Stomach (tissue), 9 donors: ENCODE data around the gene NHS. TPM values are rescaled to one million over a fixed set of nuclear protein-coding genes. Genes with fewer than 3 reads are reported as not detected.

ENCODE experiments used
- DNase-seq, 2 donors: peaks; one replicate each; pipeline versions ENCODE4 v3.0.0 to v3.0.0-alpha.2; 2013 to 2019
- H3K27ac ChIP-seq, 5 donors: fragments of 200-600 bp in 4 of 5; sonication (generic) in 4 of 5; one replicate each; pipeline ENCODE4 v1.5.1; 2013 to 2019; ENCODE audit warnings: mild to moderate bottlenecking in 1 of 5, moderate library complexity in 1 of 5
- H3K27me3 ChIP-seq, 3 donors: fragments of 200-600 bp; sonication (generic); one replicate each; pipeline ENCODE4 v1.5.1; 2017 to 2019; ENCODE audit warnings: mixed run types in 1 of 3
- H3K36me3 ChIP-seq, 4 donors: fragments of 200-600 bp; sonication (generic); 1 replicate in 3 of 4; 2 replicates in 1 of 4; pipeline ENCODE4 v1.5.1; 2016 to 2019
- H3K4me1 ChIP-seq, 4 donors: fragments of 200-600 bp; sonication (generic); one replicate each; pipeline ENCODE4 v1.5.1; 2016 to 2019
- H3K4me3 ChIP-seq, 4 donors: fragments of 200-600 bp; sonication (generic) in 3 of 4; one replicate each; pipeline ENCODE4 v1.5.1; 2016 to 2019; ENCODE audit warnings: mild to moderate bottlenecking in 1 of 4
- H3K9me3 ChIP-seq, 4 donors: fragments of 200-600 bp; sonication (generic); one replicate each; pipeline ENCODE4 v1.5.1; 2016 to 2019
- CTCF ChIP-seq, 7 experiments: fragments of 450-650 bp in 4 of 7; fragments of 200-600 bp in 3 of 7; sonication (generic) in 3 of 7; IDR thresholded peaks; one replicate each; pipeline ENCODE4 v1.5.1; 2016 to 2019; ENCODE audit warnings: antibody characterized with exemption in 7 of 7, control low read depth in 2 of 7, mild to moderate bottlenecking in 1 of 7
- EP300 ChIP-seq: sonication (generic); formaldehyde crosslinking; IDR thresholded peaks from one replicate; pipeline ENCODE4 v1.6.1; 2017; ENCODE audit warnings: antibody characterized with exemption
- POLR2A ChIP-seq, 4 donors: fragments of 450-650 bp; IDR thresholded peaks; one replicate each; pipeline ENCODE4 v1.6.1; 2016; ENCODE audit warnings: antibody characterized with exemption in 4 of 4, control low read depth in 2 of 4, mild to moderate bottlenecking in 1 of 4, moderate library complexity in 1 of 4
- POLR2AphosphoS5 ChIP-seq, 3 donors: sonication (generic); formaldehyde crosslinking; IDR thresholded peaks; one replicate each; pipeline ENCODE4 v1.6.1; 2016; ENCODE audit warnings: antibody characterized with exemption in 3 of 3
- WGBS, 5 donors: extraction: QIAGEN DNeasy Blood & Tissue Kit in 3 of 5; methylation state at CpG; one replicate each; pipeline versions ENCODE4 v1.1.5 to v1.1.7; 2013 to 2018; 5-methylcytosine and 5-hydroxymethylcytosine counted together
- intact Hi-C: fragments of 100-400 bp; cut with DNase I; formaldehyde crosslinking; loops from one replicate; pipeline ENCODE4 v1.15.1; 2023; ENCODE audit warnings: low total_unique reads
- polyA plus RNA-seq, 3 donors: library from polyadenylated mRNA; stranded (reverse); fragments of 200-250 nt; gene quantifications; one replicate each; pipeline ENCODE4 v1.2.3, GENCODE V29; 2013
- total RNA-seq, 5 donors: library from RNA; depleted of rRNA; stranded (reverse); fragments of >200 nt; gene quantifications; one replicate each; pipeline versions ENCODE4 v1.1.0 to v1.2.3, GENCODE V29; 2014 to 2016
- donor health status: healthy with polysubstance abuse.
- donor health status: Bipolar disorder and iron deficiency.
- donor health status: healthy.

The NHS gene
- total and polyA plus RNA-seq, 8 donors: 1.00 to 7.5 (median 4.3) TPM

GRCh38 chrX:17736478-17736855 lies 361.5 kb downstream of the NHS start:
- no peak for TF ChIP-seq POLR2A (IDR thresholded peaks at IDR 0.05)
- no peak for TF ChIP-seq POLR2AphosphoS5 (IDR thresholded peaks at IDR 0.05)
- no peak for TF ChIP-seq EP300
- TF ChIP-seq CTCF (IDR thresholded peaks at IDR 0.05): no peak
- peaks cover 0 to 22% (median 8%) of the 10 kb centered on the region in 4 donors for H3K4me1 ChIP-seq
- peak overlapping the region; percentile 30 to 54 (median 44) for H3K4me3 ChIP-seq
- peaks cover 0 to 6% (median 0%) of the 10 kb centered on the region in 4 donors for H3K36me3 ChIP-seq
- peaks cover 0 to 4% (median 0%) of the 10 kb centered on the region in 3 donors for H3K27me3 ChIP-seq
- intact Hi-C loops: no loop called here
- peak overlapping the region; percentile 76 to 94 (median 86) for H3K27ac ChIP-seq
- peaks cover 0 to 5% (median 0%) of the 10 kb centered on the region in 4 donors for H3K9me3 ChIP-seq
- DNase-seq: no peak
- WGBS, 5 donors: 39 to 78% (median 58%) methylated on average over 4 to 5 of the region's 5 CpGs

- intact Hi-C loops: no loop called here
- peaks cover 0 to 22% (median 8%) of the 10 kb centered on the region in 4 donors for H3K4me1 ChIP-seq
- DNase-seq: peak; percentile 97 to 98
- peak within 1 kb of the TSS; percentile 50 to 58 (median 53) for H3K4me3 ChIP-seq
- peaks cover 0 to under 1% (median 0%) of the 10 kb centered on the region in 4 donors for H3K36me3 ChIP-seq
- H3K9me3 ChIP-seq: peaks cover 0 to 5% (median 0%) of the 10 kb centered on the region in 4 donors
- peaks cover 0 to 4% (median 0%) of the 10 kb centered on the region in 3 donors for H3K27me3 ChIP-seq
- 0 to 52% (median 12%) methylated on average over 18 to 65 of the region's 67 CpGs for WGBS, 5 donors
- peak within 1 kb of the TSS; percentile 85 to 94 (median 91) for H3K27ac ChIP-seq
- TF ChIP-seq POLR2AphosphoS5 (IDR thresholded peaks at IDR 0.05) (peak; percentile 46 to 72 (median 54)), EP300 (no peak), POLR2A (IDR thresholded peaks at IDR 0.05) (no peak)
These were observed 362.1 kb downstream of the NHS start, which contains the start of gene SCML1 for GRCh38 chrX:17736856-17737709. SCML1 (plus strand) TSS chrX:17737493; CDS start chrX:17744187, 6,694 bp downstream.

GRCh38 chrX:17737710-17737985 lies 362.6 kb downstream of the NHS start:
- peak overlapping the region; percentile 83 to 94 (median 91) for H3K27ac ChIP-seq
- peaks cover 0 to 22% (median 8%) of the 10 kb centered on the region in 4 donors for H3K4me1 ChIP-seq
- H3K9me3 ChIP-seq: peaks cover 0 to 5% (median 0%) of the 10 kb centered on the region in 4 donors
- peaks cover 0 to 4% (median 0%) of the 10 kb centered on the region in 3 donors for H3K27me3 ChIP-seq
- WGBS, 5 donors: 0 to 38% (median 2%) methylated on average over 11 to 15 of the region's 15 CpGs
- DNase-seq: no peak
- H3K36me3 ChIP-seq: no peaks in the 10 kb centered on the region
- peak overlapping the region; percentile 50 to 58 (median 53) for H3K4me3 ChIP-seq
- TF ChIP-seq EP300 (no peak), POLR2AphosphoS5 (IDR thresholded peaks at IDR 0.05) (no peak), POLR2A (IDR thresholded peaks at IDR 0.05) (no peak), CTCF (IDR thresholded peaks at IDR 0.05) (no peak)
- intact Hi-C loops: no loop called here

- H3K27me3 ChIP-seq: peaks cover 0 to 4% (median 0%) of the 10 kb centered on the region in 3 donors
- WGBS, 5 donors: 1 to 48% (median 7%) methylated on average over 20 to 45 of the region's 45 CpGs
- intact Hi-C loops: no loop called here
- H3K4me1 ChIP-seq: peaks cover 0 to 22% (median 8%) of the 10 kb centered on the region in 4 donors
- TF ChIP-seq POLR2AphosphoS5 (IDR thresholded peaks at IDR 0.05) (no peak), POLR2A (IDR thresholded peaks at IDR 0.05) (no peak), EP300 (no peak), CTCF (IDR thresholded peaks at IDR 0.05) (no peak)
- peak overlapping the region; percentile 50 to 58 (median 53) for H3K4me3 ChIP-seq
- peak; percentile 35 to 73 for DNase-seq
- peak overlapping the region; percentile 83 to 94 (median 91) for H3K27ac ChIP-seq
- H3K9me3 ChIP-seq: peaks cover 0 to 5% (median 0%) of the 10 kb centered on the region in 4 donors
- H3K36me3 ChIP-seq: no peaks in the 10 kb centered on the region
These were observed 363.1 kb downstream of the NHS start for GRCh38 chrX:17737986-17738713.
